ENCODE data around the gene ACOT7. TPM values are rescaled to one million over a fixed set of nuclear protein-coding genes. Genes with fewer than 3 reads are reported as not detected.
A peak's percentile ranks its signal among the peaks of the same experiment; 100 is the strongest.

ACOT7 gene
- total RNA-seq, 1 donor from 2014 or later = 175 TPM

- Mint-ChIP-seq H3K27ac (ENCODE audit: unreplicated experiment) (peak overlapping the region; percentile 52), H3K4me1 (ENCODE audit: low read depth, unreplicated experiment) (peaks cover 14% of the 10 kb centered on the region), H3K27me3 (ENCODE audit: unreplicated experiment) (peaks cover 11% of the 10 kb centered on the region), H3K4me3 (ENCODE audit: unreplicated experiment) (peak overlapping the region; percentile 81), H3K9me3 (ENCODE audit: unreplicated experiment) (peaks cover 16% of the 10 kb centered on the region), H3K36me3 (ENCODE audit: unreplicated experiment) (no peaks in the 10 kb centered on the region)
- TF ChIP-seq CTCF (IDR thresholded peaks at IDR 0.05; ENCODE audit: partially characterized antibody, unreplicated experiment) = no peak
- DNase-seq = peak; percentile 82
Observed at GRCh38 chr1:6259491-6260362, 133.8 kb downstream of the ACOT7 start.

- Mint-ChIP-seq H3K4me1 (ENCODE audit: low read depth, unreplicated experiment) (peaks cover 14% of the 10 kb centered on the region), H3K27me3 (ENCODE audit: unreplicated experiment) (peaks cover 13% of the 10 kb centered on the region), H3K36me3 (ENCODE audit: unreplicated experiment) (no peaks in the 10 kb centered on the region), H3K4me3 (ENCODE audit: unreplicated experiment) (peak overlapping the region; percentile 81), H3K27ac (ENCODE audit: unreplicated experiment) (peak overlapping the region; percentile 52), H3K9me3 (ENCODE audit: unreplicated experiment) (peaks cover 14% of the 10 kb centered on the region)
- no peak for DNase-seq
- no peak for TF ChIP-seq CTCF (IDR thresholded peaks at IDR 0.05; ENCODE audit: partially characterized antibody, unreplicated experiment)
Observed at GRCh38 chr1:6258675-6259074, 134.9 kb downstream of the ACOT7 start.

GRCh38 chr1:6257541-6258069 lies 136.0 kb downstream of the ACOT7 start:
- DNase-seq = no peak
- Mint-ChIP-seq H3K36me3 (ENCODE audit: unreplicated experiment) (no peaks in the 10 kb centered on the region), H3K4me3 (ENCODE audit: unreplicated experiment) (no peak overlapping the region), H3K4me1 (ENCODE audit: low read depth, unreplicated experiment) (peaks cover 12% of the 10 kb centered on the region), H3K9me3 (ENCODE audit: unreplicated experiment) (peaks cover 11% of the 10 kb centered on the region), H3K27ac (ENCODE audit: unreplicated experiment) (no peak overlapping the region), H3K27me3 (ENCODE audit: unreplicated experiment) (peaks cover 18% of the 10 kb centered on the region)
- no peak for TF ChIP-seq CTCF (IDR thresholded peaks at IDR 0.05; ENCODE audit: partially characterized antibody, unreplicated experiment)

- Mint-ChIP-seq H3K9me3 (ENCODE audit: unreplicated experiment) (peaks cover 7% of the 10 kb centered on the region), H3K36me3 (ENCODE audit: unreplicated experiment) (no peaks in the 10 kb centered on the region), H3K27me3 (ENCODE audit: unreplicated experiment) (peaks cover 20% of the 10 kb centered on the region), H3K27ac (ENCODE audit: unreplicated experiment) (no peak overlapping the region), H3K4me1 (ENCODE audit: low read depth, unreplicated experiment) (peaks cover 8% of the 10 kb centered on the region), H3K4me3 (ENCODE audit: unreplicated experiment) (no peak overlapping the region)
- no peak for TF ChIP-seq CTCF (IDR thresholded peaks at IDR 0.05; ENCODE audit: partially characterized antibody, unreplicated experiment)
- no peak for DNase-seq
Observed at GRCh38 chr1:6256645-6257044, 136.9 kb downstream of the ACOT7 start.

GRCh38 chr1:6254691-6255090 lies 138.9 kb downstream of the ACOT7 start:
- Mint-ChIP-seq H3K36me3 (ENCODE audit: unreplicated experiment) (no peaks in the 10 kb centered on the region), H3K4me1 (ENCODE audit: low read depth, unreplicated experiment) (peaks cover 12% of the 10 kb centered on the region), H3K27me3 (ENCODE audit: unreplicated experiment) (peaks cover 25% of the 10 kb centered on the region), H3K27ac (ENCODE audit: unreplicated experiment) (no peak overlapping the region), H3K9me3 (ENCODE audit: unreplicated experiment) (peaks cover 11% of the 10 kb centered on the region), H3K4me3 (ENCODE audit: unreplicated experiment) (no peak overlapping the region)
- no peak for DNase-seq
- TF ChIP-seq CTCF (IDR thresholded peaks at IDR 0.05; ENCODE audit: partially characterized antibody, unreplicated experiment) = no peak
